ENCODE results near the gene MALRD1.

Gene MALRD1

GRCh38 chr10:19385846-19386450, 337.3 kb downstream of the MALRD1 start:
- no peak for DNase-seq

- no peak for DNase-seq
Measured at GRCh38 chr10:19408924-19409323, 360.3 kb downstream of the MALRD1 start.

- DNase-seq: no peak
Measured at GRCh38 chr10:19411119-19411518, 362.5 kb downstream of the MALRD1 start.

GRCh38 chr10:19412531-19412930, 363.9 kb downstream of the MALRD1 start:
- DNase-seq: no peak

GRCh38 chr10:19416164-19416563, 367.6 kb downstream of the MALRD1 start:
- DNase-seq: no peak

- no peak for DNase-seq
Measured at GRCh38 chr10:19417740-19418139, 369.1 kb downstream of the MALRD1 start.

- no peak for DNase-seq
Measured at GRCh38 chr10:19421674-19422073, 373.1 kb downstream of the MALRD1 start.

- DNase-seq: no peak
Measured at GRCh38 chr10:19426034-19426433, 377.4 kb downstream of the MALRD1 start.

- no peak for DNase-seq
Measured at GRCh38 chr10:19431622-19432351, 383.2 kb downstream of the MALRD1 start.

- no peak for DNase-seq
Measured at GRCh38 chr10:19449860-19450259, 401.3 kb downstream of the MALRD1 start.

- DNase-seq: no peak
Measured at GRCh38 chr10:19451356-19451755, 402.8 kb downstream of the MALRD1 start.

- DNase-seq: no peak
Measured at GRCh38 chr10:19451937-19452336, 403.3 kb downstream of the MALRD1 start.

GRCh38 chr10:19453967-19454366, 405.4 kb downstream of the MALRD1 start:
- DNase-seq: no peak

GRCh38 chr10:19461588-19461987, 413.0 kb downstream of the MALRD1 start:
- DNase-seq: no peak

GRCh38 chr10:19466709-19467108, 418.1 kb downstream of the MALRD1 start:
- DNase-seq: no peak

GRCh38 chr10:19468413-19468812, 419.8 kb downstream of the MALRD1 start:
- no peak for DNase-seq

- DNase-seq: no peak
Measured at GRCh38 chr10:19469521-19469920, 420.9 kb downstream of the MALRD1 start.

- no peak for DNase-seq
Measured at GRCh38 chr10:19479854-19480253, 431.3 kb downstream of the MALRD1 start.

GRCh38 chr10:19480353-19480752, 431.8 kb downstream of the MALRD1 start:
- DNase-seq: no peak

GRCh38 chr10:19483421-19483820, 434.8 kb downstream of the MALRD1 start:
- DNase-seq: no peak

GRCh38 chr10:19488592-19489280, 440.1 kb downstream of the MALRD1 start:
- no peak for DNase-seq

GRCh38 chr10:19491166-19491565, 442.6 kb downstream of the MALRD1 start:
- no peak for DNase-seq

- no peak for DNase-seq
Measured at GRCh38 chr10:19493917-19494316, 445.3 kb downstream of the MALRD1 start.

- no peak for DNase-seq
Measured at GRCh38 chr10:19497026-19497425, 448.4 kb downstream of the MALRD1 start.

All from stimulated activated CD4-positive, alpha-beta T cell treated with anti-CD3 and anti-CD28 coated beads, Interleukin-4, amount 100 ng/mL, for 1 hour (primary cell).